Kidney capillary endothelial cell (primary cell): Measurements from ENCODE around the gene RASD1.

Experiments
- DNase-seq: peaks from one replicate; pipeline ENCODE4 v3.0.0-alpha.2; 2018; ENCODE audit warnings: low spot score

Gene RASD1

DNA sequence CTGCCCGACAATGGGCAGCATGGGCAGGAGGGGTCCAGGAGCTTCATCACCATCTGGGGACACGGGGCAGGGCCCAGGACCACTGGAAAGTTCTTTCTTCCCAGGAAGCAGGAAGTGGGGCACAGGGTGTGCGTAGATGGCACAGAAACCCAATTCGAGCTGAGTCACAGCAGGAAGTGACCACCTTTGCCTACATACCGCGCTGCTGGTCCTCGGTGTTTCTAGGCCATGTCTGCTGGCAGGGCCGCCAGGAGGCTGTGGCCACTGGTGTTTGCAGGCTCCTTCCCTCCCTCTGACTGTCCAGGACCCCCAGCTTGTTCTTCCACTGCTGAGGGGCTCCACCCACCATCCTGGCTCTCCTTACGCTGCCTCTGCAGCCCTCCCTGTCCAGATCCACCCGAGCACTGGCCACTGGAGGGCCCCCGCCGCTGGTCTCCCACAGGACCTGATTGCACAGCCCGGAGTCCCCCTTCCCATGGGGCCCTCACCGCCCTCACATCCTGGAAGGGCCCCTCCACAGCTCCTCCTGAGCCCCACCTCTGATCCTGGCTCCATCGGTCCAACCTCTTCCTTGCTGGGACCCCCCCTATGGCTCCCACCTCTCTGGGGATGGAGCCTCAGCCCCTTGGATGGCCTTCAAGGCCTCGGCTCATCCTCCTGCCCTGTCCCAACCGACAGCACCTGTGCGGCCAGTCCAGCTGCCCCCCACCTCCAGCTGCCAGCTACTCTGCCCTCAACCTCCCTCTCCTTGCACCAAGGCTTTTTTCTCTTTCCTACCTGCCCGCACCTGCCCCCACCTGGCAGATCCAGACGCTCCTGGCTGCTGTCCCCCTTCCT is 14.5 kb upstream of the RASD1 start:
- no peak for DNase-seq

DNA sequence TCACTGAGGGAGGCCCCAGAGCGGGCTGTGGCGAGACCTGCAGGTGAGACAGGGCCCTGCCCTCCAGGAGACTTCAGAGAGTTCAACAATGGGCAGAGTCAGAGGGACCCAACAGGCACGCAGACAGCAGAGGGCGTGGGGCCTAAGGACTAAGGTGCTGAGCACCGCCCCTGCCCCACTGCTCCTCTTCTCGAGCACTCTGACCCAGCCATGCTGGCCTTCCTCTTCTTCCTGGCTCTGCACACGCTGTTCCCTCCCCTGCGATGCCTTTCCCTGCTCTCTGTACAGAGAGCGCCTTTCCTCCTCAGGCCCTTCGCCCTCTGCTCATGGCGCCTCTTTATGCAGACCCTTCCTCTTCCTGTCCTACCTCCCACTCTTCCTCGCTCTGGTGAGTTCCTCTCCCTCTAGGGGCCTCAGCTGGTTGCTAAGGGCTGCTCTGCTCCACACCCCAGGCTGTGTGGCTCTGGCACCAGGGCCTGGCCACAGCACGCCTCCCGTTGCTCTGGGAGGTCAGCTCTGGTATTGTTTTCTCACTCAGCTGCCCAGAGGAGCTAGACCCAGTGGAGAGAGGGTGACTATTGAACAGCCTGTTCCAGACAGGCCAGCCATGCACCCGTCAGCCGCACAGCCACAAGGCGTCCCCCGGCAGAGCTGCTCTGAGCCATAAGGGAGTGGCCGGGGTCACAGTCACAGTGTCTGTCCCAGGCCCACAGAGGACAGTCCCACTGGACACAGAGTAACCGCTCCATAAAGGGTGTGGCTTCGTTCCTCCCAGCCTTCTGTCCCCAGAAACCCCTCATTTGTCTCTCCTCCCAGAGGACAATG is 13.6 kb upstream of the RASD1 start:
- DNase-seq = no peak

GRCh38 chr17:17508646-17509591 is 12.7 kb upstream of the RASD1 start:
- no peak for DNase-seq

- DNase-seq = no peak
Observed at GRCh38 chr17:17508019-17508535, 11.9 kb upstream of the RASD1 start.

DNA sequence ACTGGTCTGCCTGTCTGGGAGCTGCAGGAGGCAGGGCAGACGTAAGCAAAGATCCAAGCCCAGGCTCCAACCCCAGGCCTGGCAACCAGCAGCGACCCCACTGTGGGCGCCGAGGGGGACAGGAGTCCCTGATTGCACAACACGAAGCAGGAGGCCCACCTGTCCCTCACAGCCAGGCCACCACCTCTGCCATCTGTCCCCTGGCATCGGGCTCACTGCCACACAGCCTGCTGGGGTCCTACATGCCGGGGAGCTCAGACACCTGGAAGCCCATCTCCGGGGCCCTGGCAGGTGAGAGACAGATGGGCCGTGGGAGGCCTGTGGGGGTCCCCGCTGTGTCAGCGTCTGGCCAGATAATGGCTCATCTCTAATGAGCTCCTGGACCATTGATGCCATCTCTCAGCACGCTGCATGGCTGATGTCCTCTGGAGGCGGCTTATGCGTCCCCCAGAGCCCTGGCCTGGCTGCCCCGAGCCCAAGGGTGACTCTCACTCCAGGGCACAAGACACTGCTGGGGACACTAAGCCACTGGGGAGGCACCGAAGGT is 11.3 kb upstream of the RASD1 start:
- no peak for DNase-seq

DNA sequence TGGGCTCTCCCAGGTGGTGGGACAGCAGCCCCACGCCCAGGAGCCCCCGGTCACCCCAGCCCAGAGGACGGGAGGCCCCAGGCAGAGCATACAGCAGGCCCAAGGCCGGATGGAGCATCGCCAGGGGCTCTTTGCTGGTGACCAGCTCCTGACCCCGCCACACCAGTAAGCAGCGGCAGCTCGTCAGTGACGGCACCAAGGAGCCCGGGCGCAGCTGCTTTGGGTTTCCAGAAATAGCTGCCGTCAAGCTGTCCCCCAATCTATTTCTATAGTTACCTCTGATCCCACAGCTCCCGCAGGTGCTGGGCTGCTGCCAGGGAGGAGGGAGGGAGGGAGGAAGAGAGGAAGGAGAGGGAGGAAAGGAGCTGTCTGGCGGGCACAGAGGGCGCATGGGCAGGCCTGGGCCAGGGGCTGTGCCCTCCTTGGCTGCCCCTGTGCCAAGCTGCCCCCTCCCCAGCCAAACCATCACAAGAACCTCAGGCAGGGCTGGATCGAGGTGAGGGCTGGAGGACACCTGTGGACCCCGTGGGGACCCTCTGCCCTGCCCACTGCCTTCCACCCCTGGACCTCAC is 10.8 kb upstream of the RASD1 start:
- no peak for DNase-seq

DNA sequence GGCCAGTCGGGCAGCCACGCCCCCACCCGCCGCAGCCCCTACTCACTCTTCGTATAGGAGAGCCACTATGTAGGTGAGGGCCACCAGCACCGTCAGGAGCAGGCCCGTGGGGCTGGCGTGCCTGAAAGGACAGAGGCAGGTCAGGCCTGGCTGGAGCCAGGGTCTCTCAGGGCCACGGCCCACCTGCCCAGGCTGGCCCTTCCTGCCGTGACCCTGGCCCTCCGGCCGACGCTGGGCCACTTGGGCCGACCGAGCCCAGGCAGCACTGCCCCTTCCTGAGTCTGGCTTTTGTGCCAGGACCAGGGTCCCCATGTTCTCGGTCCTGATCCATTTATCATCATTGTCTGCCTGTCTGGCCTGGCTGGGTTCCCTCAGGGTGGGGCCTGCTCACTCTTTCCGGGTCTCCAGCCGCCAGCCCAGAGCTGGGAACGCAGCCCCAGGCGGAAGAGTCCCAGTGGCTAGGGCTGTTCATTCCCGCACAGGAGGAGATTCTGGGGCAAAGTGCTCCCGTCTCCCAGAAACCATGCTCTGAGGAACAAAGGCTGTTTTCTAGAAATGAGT is 10.1 kb upstream of the RASD1 start:
- DNase-seq = no peak

DNA sequence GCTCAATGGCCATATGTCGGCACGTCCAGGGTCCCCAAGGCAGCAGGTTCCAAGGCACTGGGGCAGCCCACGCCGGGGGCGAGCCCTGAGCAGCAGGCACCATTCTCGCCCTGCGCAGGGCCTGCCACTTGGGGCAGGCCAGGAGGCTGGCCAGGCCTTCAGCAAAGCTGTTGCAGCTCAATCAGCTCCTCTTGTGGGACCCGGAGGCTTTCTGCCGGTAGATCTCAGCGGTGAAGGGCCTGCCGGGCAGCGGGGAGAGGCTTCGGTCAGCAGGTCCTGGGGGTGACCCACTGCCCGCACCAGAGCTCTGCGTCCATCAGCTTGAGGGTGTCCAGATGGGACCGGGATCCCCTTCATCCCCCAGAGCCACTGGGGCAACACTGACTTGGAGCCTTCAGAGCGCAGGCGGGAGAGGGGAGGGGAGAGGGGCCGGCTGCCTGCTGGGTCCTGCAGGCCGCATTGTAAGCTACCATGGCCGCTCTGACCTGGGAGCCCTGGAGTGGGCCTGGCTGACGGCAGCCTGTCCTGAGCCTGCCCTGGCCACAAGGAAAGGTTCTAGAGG is 9.5 kb upstream of the RASD1 start:
- no peak for DNase-seq

- no peak for DNase-seq
Observed at GRCh38 chr17:17505151-17505550, 9.0 kb upstream of the RASD1 start.

GRCh38 chr17:17504341-17505140 is 8.3 kb upstream of the RASD1 start:
- no peak for DNase-seq

DNA sequence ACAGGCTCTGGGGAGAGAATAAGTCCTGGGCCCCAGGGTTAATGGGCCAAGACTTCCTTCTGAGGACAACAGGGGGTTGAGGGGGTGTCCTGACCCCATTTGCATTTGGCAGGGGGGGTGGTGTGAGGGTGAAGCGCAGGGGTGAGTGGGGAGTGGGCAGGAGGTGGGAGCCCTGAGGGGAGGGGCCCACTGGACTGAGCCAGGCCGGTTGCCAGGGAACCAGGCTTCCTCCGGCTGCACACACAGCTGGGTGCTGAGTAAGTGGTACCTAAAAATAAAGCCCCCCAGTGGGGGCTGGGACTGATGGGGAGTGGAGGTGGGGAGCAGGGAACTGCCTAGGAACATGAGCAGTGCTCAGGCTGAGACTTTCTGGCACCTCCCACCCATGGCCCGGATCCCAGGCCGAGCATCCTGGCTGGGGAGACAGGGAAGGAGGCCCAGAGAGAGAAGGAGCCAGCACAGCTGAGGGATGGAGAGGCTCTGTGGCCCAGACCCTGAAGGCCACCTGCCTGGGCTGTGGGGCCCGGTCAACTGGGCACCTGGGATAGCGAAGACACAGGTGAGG is 7.5 kb upstream of the RASD1 start:
- DNase-seq = no peak

- DNase-seq = no peak
Observed at GRCh38 chr17:17502741-17503565, 6.8 kb upstream of the RASD1 start.

DNA sequence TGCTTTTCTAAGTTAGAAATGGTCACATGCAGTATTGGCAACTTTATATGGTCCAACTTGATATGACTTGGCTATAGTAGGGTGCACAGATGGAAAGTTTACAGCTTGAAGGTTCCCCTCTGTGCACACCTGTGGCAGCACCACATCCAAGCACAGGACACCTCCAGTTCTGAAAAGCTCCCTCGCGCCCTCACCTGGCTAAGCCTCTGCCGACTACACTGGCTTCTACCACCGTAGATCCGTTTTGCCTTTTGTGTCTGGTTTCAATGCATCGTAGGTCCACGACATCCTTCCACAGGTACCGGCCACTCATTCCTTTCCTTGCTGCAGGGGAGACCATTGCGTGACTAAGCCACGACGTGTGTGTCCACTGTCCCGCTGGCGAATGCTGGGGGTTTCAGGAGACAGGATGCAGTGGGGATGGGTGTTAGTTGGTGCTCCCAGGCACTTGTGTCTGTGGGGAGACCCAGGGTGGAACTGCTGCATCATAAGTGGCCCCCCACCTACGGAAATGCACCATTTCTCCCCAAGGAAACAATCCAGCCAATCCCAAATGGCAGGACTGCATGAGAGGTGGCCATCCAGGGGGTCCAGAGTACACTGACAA is 4.9 kb upstream of the RASD1 start:
- DNase-seq = no peak

DNA sequence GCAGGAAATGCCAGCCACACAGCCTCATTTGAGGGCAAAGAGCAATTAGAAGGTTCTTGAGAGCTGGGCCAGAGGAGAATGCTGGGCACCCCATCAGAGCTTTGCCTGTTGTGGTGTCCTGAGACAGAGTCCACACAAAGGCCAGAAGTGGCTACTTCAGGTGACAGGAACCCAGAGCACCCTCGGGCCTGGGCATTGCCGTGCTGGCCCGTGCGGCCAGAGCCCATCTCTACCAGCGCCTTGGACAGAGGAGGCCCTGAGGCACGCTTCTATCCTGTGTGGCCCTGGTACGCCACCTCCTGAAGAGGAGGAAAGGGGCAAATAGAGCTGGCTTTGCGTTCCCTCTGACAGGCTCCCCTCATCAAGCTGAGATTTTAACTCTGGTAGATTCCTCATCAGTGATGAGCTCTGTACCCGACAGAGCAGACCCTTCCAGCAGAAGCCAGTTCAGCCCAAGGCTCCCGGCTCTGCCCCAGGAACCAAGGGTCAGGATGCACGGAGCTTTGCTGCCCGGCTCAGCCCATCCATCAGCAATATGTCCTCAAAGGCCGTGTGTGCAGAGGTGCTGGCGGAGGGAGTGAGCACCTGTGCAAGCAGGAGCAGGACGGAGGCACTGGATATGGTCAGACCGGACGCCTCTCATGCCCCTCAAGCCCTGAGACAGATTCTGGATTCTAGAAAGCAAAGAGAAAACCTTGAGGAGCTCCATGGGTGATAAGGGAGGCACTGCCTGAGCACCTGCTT is 3.4 kb upstream of the RASD1 start:
- no peak for DNase-seq

DNA sequence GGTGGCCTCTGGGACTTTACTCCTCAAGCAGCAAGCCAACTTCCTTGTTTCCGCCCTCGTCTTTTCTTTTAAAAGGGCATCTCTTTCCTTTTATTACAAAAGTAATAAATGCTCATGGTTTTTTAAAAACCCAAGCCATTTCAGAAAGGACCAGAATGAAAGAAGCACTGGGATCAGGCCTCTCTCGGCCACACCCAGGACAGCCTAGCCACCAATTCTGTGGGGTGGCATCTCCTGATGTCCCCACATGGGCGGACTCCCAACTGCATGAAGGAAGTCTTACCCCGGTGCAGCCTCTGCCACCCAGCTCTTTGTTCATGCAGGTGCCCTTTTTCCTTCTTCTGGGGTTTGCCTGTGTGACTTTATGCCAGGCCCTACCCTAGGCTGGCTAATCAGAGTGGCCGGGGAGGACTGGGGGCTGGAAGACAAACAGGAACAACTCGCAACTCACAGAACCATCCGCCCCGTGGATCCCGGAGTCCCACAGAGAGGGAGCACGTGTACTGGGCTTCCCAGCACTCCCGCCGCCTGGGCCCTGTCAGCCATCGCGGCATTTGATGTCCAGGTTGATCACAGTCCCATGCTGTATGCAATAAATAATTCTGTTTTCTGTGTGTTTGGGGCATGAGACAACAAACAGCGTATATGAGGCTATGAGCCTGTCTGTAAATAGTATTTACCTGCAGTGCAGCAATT is 2.6 kb upstream of the RASD1 start:
- DNase-seq = no peak

GRCh38 chr17:17497845-17498520 is 1.8 kb upstream of the RASD1 start:
- DNase-seq = no peak
